NCI-H774 (cell line): ENCODE results near the gene LAMTOR2.
"Not testable (repeated sequence)": the region's sequence is repeated elsewhere in the genome, so short reads cannot be mapped to it uniquely, and the experiment has no call there.

Experiments used
- DNase-seq: peaks from one replicate; lab custom pipeline; 2025; lab: John Stamatoyannopoulos, UW

The LAMTOR2 gene

GRCh38 chr1:156054500-156055280 is at the start of gene LAMTOR2:
LAMTOR2 (plus strand) TSS chr1:156054782; CDS start chr1:156054890, 108 bp downstream.
- DNase-seq: peak; percentile 98

- DNase-seq: no peak
Measured at GRCh38 chr1:156004843-156005584, 49.6 kb upstream of the LAMTOR2 start.

GRCh38 chr1:156006666-156007376 is 47.8 kb upstream of the LAMTOR2 start:
- DNase-seq: no peak

GRCh38 chr1:156009404-156009803 is 45.2 kb upstream of the LAMTOR2 start:
- no peak for DNase-seq

- DNase-seq: no peak
Measured at GRCh38 chr1:156012051-156012817, 42.3 kb upstream of the LAMTOR2 start.

GRCh38 chr1:156014829-156015228 is 39.8 kb upstream of the LAMTOR2 start:
- DNase-seq: no peak

GRCh38 chr1:156019946-156020292 is 34.7 kb upstream of the LAMTOR2 start:
- DNase-seq: no peak

GRCh38 chr1:156020293-156021092 is 34.1 kb upstream of the LAMTOR2 start, which contains the start of gene SSR2:
SSR2 (minus strand) TSS chr1:156020951; CDS start chr1:156020167, 784 bp downstream.
- DNase-seq: peak; percentile 95

- no peak for DNase-seq
Measured at GRCh38 chr1:156021093-156021428, 33.5 kb upstream of the LAMTOR2 start.

GRCh38 chr1:156021954-156022353 is 32.6 kb upstream of the LAMTOR2 start:
- DNase-seq: no peak

- no peak for DNase-seq
Measured at GRCh38 chr1:156024801-156025200, 29.8 kb upstream of the LAMTOR2 start.

GRCh38 chr1:156025876-156026275 is 28.7 kb upstream of the LAMTOR2 start:
- DNase-seq: peak; percentile 46

- no peak for DNase-seq
Measured at GRCh38 chr1:156026588-156026987, 28.0 kb upstream of the LAMTOR2 start.

GRCh38 chr1:156033011-156033410 is 21.6 kb upstream of the LAMTOR2 start:
- no peak for DNase-seq

- DNase-seq: not testable (repeated sequence)
Measured at GRCh38 chr1:156034991-156035390, 19.6 kb upstream of the LAMTOR2 start.

GRCh38 chr1:156042828-156043227 is 11.8 kb upstream of the LAMTOR2 start:
- no peak for DNase-seq

- no peak for DNase-seq
Measured at GRCh38 chr1:156045076-156045475, 9.5 kb upstream of the LAMTOR2 start.

GRCh38 chr1:156048663-156049258 is 5.8 kb upstream of the LAMTOR2 start:
- DNase-seq: no peak

GRCh38 chr1:156050376-156050775 is 4.2 kb upstream of the LAMTOR2 start:
- no peak for DNase-seq

- DNase-seq: no peak
Measured at GRCh38 chr1:156051011-156051725, 3.4 kb upstream of the LAMTOR2 start.
